ENCODE results near the gene SNN. TPM values are rescaled to one million over a fixed set of nuclear protein-coding genes. Genes with fewer than 3 reads are reported as not detected.

Gene SNN
- total RNA-seq, 1 donor from 2014 or later, result 143 TPM

Other genes with a start within 250 kb of the SNN start
- gene LITAF, start 81.5 kb upstream of the SNN start, total RNA-seq, result 13.7 TPM
- 12.3 TPM for gene TXNDC11, start 74.4 kb downstream of the SNN start, total RNA-seq
- gene ZC3H7A, start 128.8 kb downstream of the SNN start, total RNA-seq, result 36.0 TPM
- gene RSL1D1, start 183.1 kb downstream of the SNN start, total RNA-seq, result 100 TPM
- gene GSPT1, start 247.5 kb downstream of the SNN start, total RNA-seq, result 75.2 TPM